Measurements from ENCODE around the gene ATXN1.

ATXN1 gene

GRCh38 chr6:16760516-16761470 is at the start of gene ATXN1:
ATXN1 (minus strand) TSS chr6:16761460.
- Histone ChIP-seq H3K79me2 (ENCODE audit: insufficient read depth, low read depth) (peaks cover 34% of the 10 kb centered on the region), H2AFZ (ENCODE audit: low read depth) (peak within 1 kb of the TSS; percentile 62), H3K4me1 (ENCODE audit: low read depth, poor library complexity, severe bottlenecking) (peaks cover 53% of the 10 kb centered on the region)

GRCh38 chr6:16810411-16810810 is 49.2 kb upstream of the ATXN1 start:
- no peak overlapping the region for H3K4me3 ChIP-seq (IDR thresholded peaks at IDR 0.05; ENCODE audit: insufficient read depth, low read depth, low read length)
- TF ChIP-seq, protein P1, sequence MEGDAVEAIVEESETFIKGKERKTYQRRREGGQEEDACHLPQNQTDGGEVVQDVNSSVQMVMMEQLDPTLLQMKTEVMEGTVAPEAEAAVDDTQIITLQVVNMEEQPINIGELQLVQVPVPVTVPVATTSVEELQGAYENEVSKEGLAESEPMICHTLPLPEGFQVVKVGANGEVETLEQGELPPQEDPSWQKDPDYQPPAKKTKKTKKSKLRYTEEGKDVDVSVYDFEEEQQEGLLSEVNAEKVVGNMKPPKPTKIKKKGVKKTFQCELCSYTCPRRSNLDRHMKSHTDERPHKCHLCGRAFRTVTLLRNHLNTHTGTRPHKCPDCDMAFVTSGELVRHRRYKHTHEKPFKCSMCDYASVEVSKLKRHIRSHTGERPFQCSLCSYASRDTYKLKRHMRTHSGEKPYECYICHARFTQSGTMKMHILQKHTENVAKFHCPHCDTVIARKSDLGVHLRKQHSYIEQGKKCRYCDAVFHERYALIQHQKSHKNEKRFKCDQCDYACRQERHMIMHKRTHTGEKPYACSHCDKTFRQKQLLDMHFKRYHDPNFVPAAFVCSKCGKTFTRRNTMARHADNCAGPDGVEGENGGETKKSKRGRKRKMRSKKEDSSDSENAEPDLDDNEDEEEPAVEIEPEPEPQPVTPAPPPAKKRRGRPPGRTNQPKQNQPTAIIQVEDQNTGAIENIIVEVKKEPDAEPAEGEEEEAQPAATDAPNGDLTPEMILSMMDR (conservative IDR thresholded peaks at IDR 0.05; ENCODE audit: low read depth, low read length), result no peak
- H3K4me1 ChIP-seq (ENCODE audit: low read depth, poor library complexity, severe bottlenecking), result peaks cover 9% of the 10 kb centered on the region
- no peak overlapping the region for H3K27ac ChIP-seq
- H3K9ac ChIP-seq, result no peak overlapping the region
- no peaks in the 10 kb centered on the region for H3K27me3 ChIP-seq (ENCODE audit: insufficient read depth, low read depth)
- no peak overlapping the region for H3K4me2 ChIP-seq
- no peaks in the 10 kb centered on the region for H4K20me1 ChIP-seq (ENCODE audit: insufficient read depth)
- H2AFZ ChIP-seq (ENCODE audit: low read depth), result no peak overlapping the region
- no peaks in the 10 kb centered on the region for H3K36me3 ChIP-seq (ENCODE audit: insufficient read depth)
- no peaks in the 10 kb centered on the region for H3K79me2 ChIP-seq (ENCODE audit: insufficient read depth, low read depth)

More at GRCh38 chr6:16760516-16761470, at the start of gene ATXN1:
- H4K20me1 ChIP-seq (ENCODE audit: insufficient read depth), result no peaks in the 10 kb centered on the region
- no peak within 1 kb of the TSS for H3K4me3 ChIP-seq (IDR thresholded peaks at IDR 0.05; ENCODE audit: insufficient read depth, low read depth, low read length)
- H3K36me3 ChIP-seq (ENCODE audit: insufficient read depth), result no peaks in the 10 kb centered on the region
- peak within 1 kb of the TSS; percentile 75 for H3K9ac ChIP-seq
- H3K4me2 ChIP-seq, result peak within 1 kb of the TSS; percentile 49
- H3K27me3 ChIP-seq (ENCODE audit: insufficient read depth, low read depth), result no peaks in the 10 kb centered on the region
- TF ChIP-seq, protein P1 (conservative IDR thresholded peaks at IDR 0.05; ENCODE audit: low read depth, low read length), result no peak
- peak within 1 kb of the TSS; percentile 84 for H3K27ac ChIP-seq

- H3K27me3 ChIP-seq (ENCODE audit: insufficient read depth, low read depth), result no peaks in the 10 kb centered on the region
- H4K20me1 ChIP-seq (ENCODE audit: insufficient read depth), result no peaks in the 10 kb centered on the region
- TF ChIP-seq, protein P1 (conservative IDR thresholded peaks at IDR 0.05; ENCODE audit: low read depth, low read length), result no peak
- H2AFZ ChIP-seq (ENCODE audit: low read depth), result no peak overlapping the region
- peaks cover 9% of the 10 kb centered on the region for H3K4me1 ChIP-seq (ENCODE audit: low read depth, poor library complexity, severe bottlenecking)
- no peaks in the 10 kb centered on the region for H3K79me2 ChIP-seq (ENCODE audit: insufficient read depth, low read depth)
- H3K4me3 ChIP-seq (IDR thresholded peaks at IDR 0.05; ENCODE audit: insufficient read depth, low read depth, low read length), result no peak overlapping the region
- H3K27ac ChIP-seq, result no peak overlapping the region
- no peak overlapping the region for H3K4me2 ChIP-seq
- H3K9ac ChIP-seq, result no peak overlapping the region
- H3K36me3 ChIP-seq (ENCODE audit: insufficient read depth), result no peaks in the 10 kb centered on the region
Measured at GRCh38 chr6:16809753-16810358, 48.6 kb upstream of the ATXN1 start.

GRCh38 chr6:16807956-16808355 is 46.7 kb upstream of the ATXN1 start:
- Histone ChIP-seq H3K27ac (no peak overlapping the region), H3K9ac (no peak overlapping the region), H2AFZ (ENCODE audit: low read depth) (no peak overlapping the region), H3K79me2 (ENCODE audit: insufficient read depth, low read depth) (no peaks in the 10 kb centered on the region), H3K4me3 (IDR thresholded peaks at IDR 0.05; ENCODE audit: insufficient read depth, low read depth, low read length) (no peak overlapping the region), H4K20me1 (ENCODE audit: insufficient read depth) (no peaks in the 10 kb centered on the region), H3K27me3 (ENCODE audit: insufficient read depth, low read depth) (no peaks in the 10 kb centered on the region), H3K4me2 (no peak overlapping the region), H3K4me1 (ENCODE audit: low read depth, poor library complexity, severe bottlenecking) (peaks cover 9% of the 10 kb centered on the region), H3K36me3 (ENCODE audit: insufficient read depth) (no peaks in the 10 kb centered on the region)
- TF ChIP-seq, protein P1 (conservative IDR thresholded peaks at IDR 0.05; ENCODE audit: low read depth, low read length), result no peak

Data from KMS-11 (cell line).